Heart right ventricle (tissue), 16 donors: ENCODE results near the gene SLC17A5. TPM values are rescaled to one million over a fixed set of nuclear protein-coding genes. Genes with fewer than 3 reads are reported as not detected.
"Not testable (repeated sequence)": the region's sequence is repeated elsewhere in the genome, so short reads cannot be mapped to it uniquely, and the experiment has no call there.

Source experiments
- ATAC-seq, 8 donors: fragments of 200-7000 bp; cut with Tn5 transposase; one replicate each; pipeline ENCODE4 v1.9.1; 2020; ENCODE audit warnings: mild to moderate bottlenecking in 8 of 8, moderate library complexity in 8 of 8, moderate number of reproducible peaks in 1 of 8
- DNase-seq, 2 donors: peaks; one replicate each; pipeline ENCODE4 v3.0.0-alpha.2; 2020
- H3K27ac ChIP-seq, 10 donors: fragments of 200-600 bp; sonication (generic) in 2 of 10; one replicate each; pipeline versions ENCODE4 v1.5.0 to v1.8.0; 2020 to 2022; ENCODE audit warnings: mild to moderate bottlenecking in 3 of 10
- H3K27me3 ChIP-seq, 7 donors: fragments of 200-600 bp; one replicate each; pipeline ENCODE4 v1.8.0; 2021 to 2022; ENCODE audit warnings: mild to moderate bottlenecking in 2 of 7
- H3K36me3 ChIP-seq, 9 donors: fragments of 200-600 bp; sonication (generic) in 1 of 9; one replicate each; pipeline versions ENCODE4 v1.5.0 to v1.8.0; 2020 to 2022; ENCODE audit warnings: mild to moderate bottlenecking in 2 of 9
- H3K4me1 ChIP-seq, 9 donors: fragments of 200-600 bp; sonication (generic) in 1 of 9; one replicate each; pipeline versions ENCODE4 v1.5.0 to v1.8.0; 2020 to 2022; ENCODE audit warnings: mild to moderate bottlenecking in 4 of 9
- H3K4me3 ChIP-seq, 10 donors: fragments of 200-600 bp; sonication (generic) in 2 of 10; one replicate each; pipeline versions ENCODE4 v1.5.0 to v1.8.0; 2020 to 2022; ENCODE audit warnings: mild to moderate bottlenecking in 7 of 10, moderate library complexity in 2 of 10
- H3K9me3 ChIP-seq, 11 donors: fragments of 200-600 bp in 10 of 11; sonication (generic) in 2 of 11; one replicate each; pipeline versions ENCODE4 v1.5.0 to v1.8.0; 2013 to 2022; ENCODE audit warnings: mild to moderate bottlenecking in 2 of 11, control low read depth in 1 of 11, moderate library complexity in 1 of 11
- CTCF ChIP-seq, 9 donors: fragments of 200-600 bp; sonication (generic) in 2 of 9; IDR thresholded peaks; one replicate each; pipeline versions ENCODE4 v1.5.0 to v1.8.0; 2021 to 2022; ENCODE audit warnings: antibody characterized with exemption in 9 of 9, mild to moderate bottlenecking in 5 of 9, moderate library complexity in 1 of 9
- WGBS, 2 donors: extraction: QIAGEN DNeasy Blood & Tissue Kit; methylation state at CpG; one replicate each; pipeline ENCODE4 v1.1.7; 2013; ENCODE audit warnings: inconsistent platforms in 1 of 2; 5-methylcytosine and 5-hydroxymethylcytosine counted together
- intact Hi-C, 10 donors: fragments of 100-400 bp; cut with DNase I; formaldehyde crosslinking; loops; one replicate each; pipeline versions ENCODE4 v1.11.1 to v1.14.2; 2022
- polyA plus RNA-seq, 2 donors: library from polyadenylated mRNA; stranded (reverse); fragments of 200-250 nt; gene quantifications; one replicate each; pipeline ENCODE4 v1.2.3, GENCODE V29; 2013
- total RNA-seq, 10 donors: library from RNA; stranded (reverse); fragmentation: NEBNext Ultra II Directional in 3 of 10; extraction: Animal tissue kit (Norgen Biotek cat#: 25700) in 3 of 10; gene quantifications; one replicate each; pipeline versions ENCODE4 v1.2.1 to v1.2.4, GENCODE V29; 2021 to 2023
- donor health status: Arrhythmogenic right ventricular cardiomyopathy.
- donor health status: ischemic (EF 13 %, LVEDD 7.1; RV severe dilation, severe dysfunction).
- donor health status: healthy with polysubstance abuse.
- donor health status: DM: no; HTN: yes; CAD: no.
- donor health status: DM: no; HTN: no; CAD: no.
- donor health status: ischemic (EF 25% LVEDD 6.9; RV normal size, moderate dysfunction).
- donor health status: ischemic (EF 25% LVEDD 5.7; RV mildly dilated, moderate dysfunction).
- donor health status: healthy.
- donor health status: DM: yes; HTN: yes; CAD: no.
- donor health status: Ischemic cardiomyopathy.
- donor health status: ischemic (EF 35%, LVEDD 5.7; RV mildly dilated, moderate dysfunction).
- donor health status: nonischemic (EF 11% LVEDD 7.7; RV severe dilation, severe dysfunction).
- donor health status: DM: yes; HTN: yes; CAD: no.
- donor health status: PGD.
- donor health status: ischemic (EF 29% LVEDD 5.4; RV normal size, mild dysfunction).
- donor health status: nonischemic (EF 23%, LVEDD 6.1; RV moderate dilation, normal function).

The SLC17A5 gene
- total and polyA plus RNA-seq, 12 donors = 1.9 to 7.6 (median 4.7) TPM

- Histone ChIP-seq H3K36me3 (no peaks in the 10 kb centered on the region), H3K27me3 (no peaks in the 10 kb centered on the region), H3K27ac (no peak overlapping the region), H3K4me3 (no peak overlapping the region), H3K4me1 (peaks cover 0 to 6% (median 0%) of the 10 kb centered on the region in 9 donors), H3K9me3 (no peaks in the 10 kb centered on the region)
- ATAC-seq = no peak
- intact Hi-C loops = no loop called here
- no peak for TF ChIP-seq CTCF (IDR thresholded peaks at IDR 0.05)
- DNase-seq = no peak
- WGBS, 2 donors = 85% methylated on average over 4 of the region's 4 CpGs
Observed at GRCh38 chr6:73558624-73559398, 95.0 kb downstream of the SLC17A5 start.

- H3K36me3 ChIP-seq = no peaks in the 10 kb centered on the region
- no peak for TF ChIP-seq CTCF (IDR thresholded peaks at IDR 0.05)
- H3K9me3 ChIP-seq = no peaks in the 10 kb centered on the region
- intact Hi-C loops = no loop called here
- H3K27me3 ChIP-seq = no peaks in the 10 kb centered on the region
- no peak for ATAC-seq
- no peak overlapping the region for H3K27ac ChIP-seq
- WGBS, 2 donors = 37 to 42% methylated on average over 1 of the region's 1 CpG
- H3K4me1 ChIP-seq = peaks cover 0 to 6% (median 0%) of the 10 kb centered on the region in 9 donors
- H3K4me3 ChIP-seq = no peak overlapping the region
- no peak for DNase-seq
Observed at GRCh38 chr6:73556836-73557235, 97.0 kb downstream of the SLC17A5 start.

GRCh38 chr6:73555380-73555949 lies 98.3 kb downstream of the SLC17A5 start:
- H3K9me3 ChIP-seq, H3K27me3 ChIP-seq, H3K4me3 ChIP-seq, ATAC-seq, H3K27ac ChIP-seq, DNase-seq, intact Hi-C loops, H3K4me1 ChIP-seq, H3K36me3 ChIP-seq: not testable (repeated sequence)
- WGBS, 2 donors = 84 to 85% methylated on average over 11 of the region's 11 CpGs

GRCh38 chr6:73551115-73551514 lies 102.7 kb downstream of the SLC17A5 start:
- WGBS, 2 donors = 95 to 99% methylated on average over 4 of the region's 4 CpGs
- H3K9me3 ChIP-seq, H3K36me3 ChIP-seq, DNase-seq, H3K4me3 ChIP-seq, H3K27me3 ChIP-seq, H3K4me1 ChIP-seq, ATAC-seq, H3K27ac ChIP-seq, intact Hi-C loops: not testable (repeated sequence)

- no peak for TF ChIP-seq CTCF (IDR thresholded peaks at IDR 0.05)
- Histone ChIP-seq H3K27ac (no peak overlapping the region), H3K27me3 (no peaks in the 10 kb centered on the region), H3K36me3 (no peaks in the 10 kb centered on the region), H3K4me3 (no peak overlapping the region), H3K9me3 (no peaks in the 10 kb centered on the region), H3K4me1 (no peaks in the 10 kb centered on the region)
- intact Hi-C loops = no loop called here
- 85 to 91% methylated on average over 12 of the region's 12 CpGs for WGBS, 2 donors
- ATAC-seq (no peak), DNase-seq (no peak)
Observed at GRCh38 chr6:73548458-73549446, 105.0 kb downstream of the SLC17A5 start.
